AG04450 (cell line): ENCODE data around the gene DENND1B. TPM values are rescaled to one million over a fixed set of nuclear protein-coding genes. Genes with fewer than 3 reads are reported as not detected.

ENCODE experiments used
- CTCF ChIA-PET: fragments of 300-600, 350-600 bp; formaldehyde crosslinking; extraction: SDS; loops from one replicate; lab custom pipeline; 2022; ENCODE audit warnings: antibody characterized with exemption, inconsistent platforms; lab: Charles Lee
- POLR2A ChIA-PET: fragments of 350-600 bp; formaldehyde crosslinking; extraction: SDS; loops from one replicate; lab custom pipeline; 2021; ENCODE audit warnings: antibody characterized with exemption, inconsistent platforms; lab: Yijun Ruan, JAX
- DNase-seq: peaks from one replicate; pipeline ENCODE4 v3.0.0-alpha.2; 2011; ENCODE audit warnings: low read depth, low spot score
- H3K27ac ChIP-seq: one replicate; pipeline ENCODE4 v1.5.1; 2012; ENCODE audit warnings: low read depth, low read length, control low read depth
- H3K27me3 ChIP-seq: one replicate; pipeline ENCODE4 v1.6.0; 2012; ENCODE audit warnings: low read length; ENCODE audit not compliant: control insufficient read depth, insufficient read depth
- H3K4me3 ChIP-seq: 2 replicates; pipeline ENCODE4 v1.5.1; 2011; ENCODE audit warnings: mild to moderate bottlenecking, low read depth, low read length, control low read depth
- H3K9me3 ChIP-seq: 2 replicates; pipeline ENCODE4 v1.5.1; 2012; ENCODE audit warnings: low read length; ENCODE audit not compliant: control insufficient read depth, insufficient read depth
- CTCF ChIP-seq: IDR thresholded peaks from 2 replicates; pipeline ENCODE4 v1.5.1; 2011; ENCODE audit warnings: low read depth, low read length, control low read depth, inconsistent platforms
- polyA plus RNA-seq: library from polyadenylated mRNA; depleted of rRNA; stranded (reverse); fragments of >200 nt; gene quantifications from 2 replicates; pipeline ENCODE4 v1.2.3, GENCODE V29; 2011

The DENND1B gene
- polyA plus RNA-seq, 1 experiment = 17.7 TPM

- ChIA-PET CTCF (interaction anchor here (0.7 to 1.1 kb wide), 2 partner anchors 14 to 17 kb away, joined by 3 to 4 read pairs; no protein-coding TSS in a partner anchor), POLR2A (interaction anchor here (0.6 kb wide), 1 partner anchor 243 kb away, joined by 3 read pairs; no protein-coding TSS in a partner anchor)
- no peak for DNase-seq
- H3K27ac ChIP-seq = no peak overlapping the region
- no peaks in the 10 kb centered on the region for H3K9me3 ChIP-seq
- no peaks in the 10 kb centered on the region for H3K27me3 ChIP-seq
- H3K4me3 ChIP-seq = no peak overlapping the region
- no peak for TF ChIP-seq CTCF
Observed at GRCh38 chr1:197600751-197601150, 174.5 kb downstream of the DENND1B start.

- H3K4me3 ChIP-seq = no peak overlapping the region
- no peaks in the 10 kb centered on the region for H3K9me3 ChIP-seq
- DNase-seq = no peak
- TF ChIP-seq CTCF = no peak
- H3K27me3 ChIP-seq = no peaks in the 10 kb centered on the region
- H3K27ac ChIP-seq = no peak overlapping the region
- ChIA-PET POLR2A (no interaction called here), CTCF (interaction anchor here (0.7 to 1.1 kb wide), 2 partner anchors 15 to 18 kb away, joined by 3 to 4 read pairs; no protein-coding TSS in a partner anchor)
Observed at GRCh38 chr1:197599789-197600188, 175.5 kb downstream of the DENND1B start.

GRCh38 chr1:197598935-197599334 is 176.3 kb downstream of the DENND1B start:
- CTCF ChIA-PET = no interaction called here
- POLR2A ChIA-PET = no interaction called here
- Histone ChIP-seq H3K9me3 (no peaks in the 10 kb centered on the region), H3K27me3 (no peaks in the 10 kb centered on the region), H3K27ac (no peak overlapping the region), H3K4me3 (no peak overlapping the region)
- TF ChIP-seq CTCF = no peak
- no peak for DNase-seq

- POLR2A ChIA-PET = no interaction called here
- TF ChIP-seq CTCF = no peak
Observed at GRCh38 chr1:197595304-197595904, 179.9 kb downstream of the DENND1B start.

GRCh38 chr1:197590687-197591086 is 184.6 kb downstream of the DENND1B start:
- H3K4me3 ChIP-seq = no peak overlapping the region
- no peaks in the 10 kb centered on the region for H3K9me3 ChIP-seq
- no peaks in the 10 kb centered on the region for H3K27me3 ChIP-seq
- TF ChIP-seq CTCF = no peak
- DNase-seq = no peak
- CTCF ChIA-PET = no interaction called here
- POLR2A ChIA-PET = no interaction called here
- H3K27ac ChIP-seq = no peak overlapping the region

More at GRCh38 chr1:197595304-197595904, 179.9 kb downstream of the DENND1B start:
- no peak overlapping the region for H3K4me3 ChIP-seq
- no peaks in the 10 kb centered on the region for H3K9me3 ChIP-seq
- DNase-seq = no peak
- CTCF ChIA-PET = interaction anchor here (1.0 kb wide), 1 partner anchor 10 kb away, joined by 3 read pairs; no protein-coding TSS in a partner anchor
- no peaks in the 10 kb centered on the region for H3K27me3 ChIP-seq
- no peak overlapping the region for H3K27ac ChIP-seq
